ENCODE results near the gene TCAP.

- TF ChIP-seq EP300 (IDR thresholded peaks at IDR 0.05), result no peak
- no peak for TF ChIP-seq CTCF (IDR thresholded peaks at IDR 0.05)
- TF ChIP-seq POLR2A (IDR thresholded peaks at IDR 0.05), result no peak
These were observed 41.2 kb downstream of the TCAP start for GRCh38 chr17:39706383-39706782.
